Measurements from ENCODE around the gene GAB2. TPM values are rescaled to one million over a fixed set of nuclear protein-coding genes. Genes with fewer than 3 reads are reported as not detected.

GAB2 gene
- total RNA-seq, 1 experiment from 2014 or later = 4.2 TPM

DNA sequence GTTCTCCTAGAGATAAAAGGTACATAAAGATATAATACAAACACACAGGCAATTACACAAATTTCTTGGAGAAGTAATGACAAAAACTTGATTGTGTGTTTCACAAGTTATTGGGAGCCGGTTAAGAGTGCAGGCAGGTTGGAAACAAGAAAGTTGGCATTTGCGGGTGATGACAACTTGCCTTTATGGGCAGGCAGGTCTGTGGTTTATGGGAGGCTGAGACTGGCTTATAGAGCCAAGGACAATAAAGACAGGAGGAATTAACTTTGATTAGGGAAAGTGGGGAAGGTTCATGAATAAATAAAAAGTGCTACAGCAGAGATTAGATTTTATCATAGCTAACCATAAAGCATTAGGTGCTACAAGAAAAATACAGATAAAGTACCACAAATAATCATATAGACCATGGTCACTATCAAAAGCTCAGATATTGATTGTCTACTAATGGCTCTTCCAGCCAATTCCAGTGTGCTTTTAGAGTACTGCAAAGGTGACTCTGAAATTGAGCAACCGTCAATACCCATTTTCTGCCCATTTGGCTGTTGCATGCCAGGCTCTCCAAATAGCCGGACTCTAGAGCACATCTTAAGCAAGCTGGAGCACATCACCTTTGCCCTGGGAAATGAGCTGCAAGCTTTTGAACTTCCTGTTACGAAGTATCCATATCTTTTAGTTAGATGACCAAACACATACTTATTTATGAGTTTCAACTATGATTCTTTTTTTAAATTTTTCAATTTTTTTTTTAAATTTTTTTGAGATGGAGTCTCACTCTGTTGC is 33.9 kb upstream of the GAB2 start:
- intact Hi-C loops (cut with micrococcal nuclease) = no loop called here
- POLR2A ChIA-PET = no interaction called here
- BruUV-seq (replicated peaks) = no TSS peak
- Mint-ChIP-seq H3K27ac (ENCODE audit: low read depth, unreplicated experiment) (no peak overlapping the region), H3K27me3 (ENCODE audit: insufficient read depth, unreplicated experiment) (no peaks in the 10 kb centered on the region), H3K36me3 (ENCODE audit: insufficient read depth, unreplicated experiment) (peaks cover 10% of the 10 kb centered on the region), H3K4me1 (ENCODE audit: insufficient read depth, unreplicated experiment) (no peaks in the 10 kb centered on the region), H3K9me3 (ENCODE audit: unreplicated experiment) (no peaks in the 10 kb centered on the region), H3K4me3 (ENCODE audit: unreplicated experiment) (no peak overlapping the region)
- TF ChIP-seq, protein P1, sequence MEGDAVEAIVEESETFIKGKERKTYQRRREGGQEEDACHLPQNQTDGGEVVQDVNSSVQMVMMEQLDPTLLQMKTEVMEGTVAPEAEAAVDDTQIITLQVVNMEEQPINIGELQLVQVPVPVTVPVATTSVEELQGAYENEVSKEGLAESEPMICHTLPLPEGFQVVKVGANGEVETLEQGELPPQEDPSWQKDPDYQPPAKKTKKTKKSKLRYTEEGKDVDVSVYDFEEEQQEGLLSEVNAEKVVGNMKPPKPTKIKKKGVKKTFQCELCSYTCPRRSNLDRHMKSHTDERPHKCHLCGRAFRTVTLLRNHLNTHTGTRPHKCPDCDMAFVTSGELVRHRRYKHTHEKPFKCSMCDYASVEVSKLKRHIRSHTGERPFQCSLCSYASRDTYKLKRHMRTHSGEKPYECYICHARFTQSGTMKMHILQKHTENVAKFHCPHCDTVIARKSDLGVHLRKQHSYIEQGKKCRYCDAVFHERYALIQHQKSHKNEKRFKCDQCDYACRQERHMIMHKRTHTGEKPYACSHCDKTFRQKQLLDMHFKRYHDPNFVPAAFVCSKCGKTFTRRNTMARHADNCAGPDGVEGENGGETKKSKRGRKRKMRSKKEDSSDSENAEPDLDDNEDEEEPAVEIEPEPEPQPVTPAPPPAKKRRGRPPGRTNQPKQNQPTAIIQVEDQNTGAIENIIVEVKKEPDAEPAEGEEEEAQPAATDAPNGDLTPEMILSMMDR (IDR thresholded peaks at IDR 0.05; ENCODE audit: unreplicated experiment) = no peak
- no peak for DNase-seq (ENCODE audit: unreplicated experiment)
- CTCF ChIA-PET = interaction anchor here (0.6 to 1.0 kb wide), 4 partner anchors 8 to 265 kb away, joined by 3 read pairs; no protein-coding TSS in a partner anchor

DNA sequence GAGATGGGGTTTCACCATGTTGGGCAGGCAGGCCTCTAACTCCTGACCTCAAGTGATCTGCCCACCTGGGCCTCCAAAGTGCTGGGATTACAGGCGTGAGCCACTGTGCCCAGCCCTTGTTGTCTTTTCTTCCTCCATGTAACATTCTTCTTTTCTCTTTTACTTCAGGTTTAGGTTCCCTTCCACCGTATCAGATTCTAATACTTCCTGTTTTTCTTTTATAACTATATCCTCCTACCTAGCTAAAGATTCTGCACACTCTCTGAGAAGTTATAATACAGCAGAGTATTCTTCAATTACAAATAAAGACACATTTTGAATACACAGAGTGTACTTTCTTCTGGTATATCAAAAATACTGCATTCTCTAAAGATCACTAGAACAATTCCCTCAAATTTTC is 33.2 kb upstream of the GAB2 start:
- Mint-ChIP-seq H3K4me1 (ENCODE audit: insufficient read depth, unreplicated experiment) (no peaks in the 10 kb centered on the region), H3K9me3 (ENCODE audit: unreplicated experiment) (no peaks in the 10 kb centered on the region), H3K27ac (ENCODE audit: low read depth, unreplicated experiment) (peak overlapping the region; percentile 50), H3K36me3 (ENCODE audit: insufficient read depth, unreplicated experiment) (peaks cover 10% of the 10 kb centered on the region), H3K27me3 (ENCODE audit: insufficient read depth, unreplicated experiment) (no peaks in the 10 kb centered on the region), H3K4me3 (ENCODE audit: unreplicated experiment) (no peak overlapping the region)
- ChIA-PET CTCF (interaction anchor here (0.6 kb wide), 1 partner anchor 1864 kb away, joined by 3 read pairs; no protein-coding TSS in a partner anchor), POLR2A (no interaction called here)
- no peak for DNase-seq (ENCODE audit: unreplicated experiment)
- BruUV-seq (replicated peaks) = no TSS peak
- intact Hi-C loops (cut with micrococcal nuclease) = no loop called here
- TF ChIP-seq, protein P1 (IDR thresholded peaks at IDR 0.05; ENCODE audit: unreplicated experiment) = no peak

DNA sequence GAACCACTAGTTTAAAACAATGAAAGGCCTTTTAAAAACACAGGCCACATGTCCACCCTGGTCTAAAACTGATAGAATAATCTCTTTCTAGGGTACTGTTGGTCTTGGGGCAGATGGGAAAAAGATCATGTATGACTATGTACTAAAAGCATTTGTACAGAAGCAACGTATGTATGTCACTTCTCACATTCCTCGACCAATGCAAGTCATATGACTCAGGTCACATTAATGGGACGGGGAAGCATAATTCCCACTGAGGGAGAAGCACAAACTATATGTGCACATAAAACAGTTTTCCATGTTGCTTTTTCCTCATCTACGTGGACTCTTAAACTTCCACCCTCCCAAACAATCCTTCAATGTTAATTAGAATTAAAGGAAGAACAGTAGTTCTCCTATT is 32.2 kb upstream of the GAB2 start:
- Mint-ChIP-seq H3K4me3 (ENCODE audit: unreplicated experiment) (no peak overlapping the region), H3K36me3 (ENCODE audit: insufficient read depth, unreplicated experiment) (peaks cover 10% of the 10 kb centered on the region), H3K27ac (ENCODE audit: low read depth, unreplicated experiment) (no peak overlapping the region), H3K4me1 (ENCODE audit: insufficient read depth, unreplicated experiment) (no peaks in the 10 kb centered on the region), H3K9me3 (ENCODE audit: unreplicated experiment) (no peaks in the 10 kb centered on the region), H3K27me3 (ENCODE audit: insufficient read depth, unreplicated experiment) (no peaks in the 10 kb centered on the region)
- no TSS peak for BruUV-seq (replicated peaks)
- CTCF ChIA-PET = no interaction called here
- DNase-seq (ENCODE audit: unreplicated experiment) = no peak
- intact Hi-C loops (cut with micrococcal nuclease) = no loop called here
- TF ChIP-seq, protein P1 (IDR thresholded peaks at IDR 0.05; ENCODE audit: unreplicated experiment) = no peak
- POLR2A ChIA-PET = no interaction called here

DNA sequence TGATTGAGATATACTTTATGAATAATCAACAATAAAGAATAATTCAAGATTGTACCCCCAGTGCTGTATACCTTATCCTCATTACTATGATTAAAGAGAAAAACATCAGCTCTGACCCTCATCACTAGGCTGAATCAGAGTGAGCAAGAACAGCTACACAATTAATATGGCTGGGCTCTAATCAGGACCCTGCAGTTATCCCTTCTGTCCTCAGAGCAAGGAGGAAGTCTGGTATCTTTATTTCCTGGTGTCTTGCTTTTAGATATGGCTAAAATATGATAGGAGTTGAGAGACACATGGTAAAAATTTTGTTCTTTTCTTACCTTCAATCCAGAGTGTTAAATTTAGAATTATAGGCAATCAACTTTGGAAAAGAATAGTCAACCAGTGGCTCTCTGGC is 28.6 kb upstream of the GAB2 start:
- no peaks in the 10 kb centered on the region for H3K9me3 Mint-ChIP-seq (ENCODE audit: unreplicated experiment)
- BruUV-seq (replicated peaks) = no TSS peak
- CTCF ChIA-PET = no interaction called here
- no peak overlapping the region for H3K27ac Mint-ChIP-seq (ENCODE audit: low read depth, unreplicated experiment)
- POLR2A ChIA-PET = no interaction called here
- TF ChIP-seq, protein P1 (IDR thresholded peaks at IDR 0.05; ENCODE audit: unreplicated experiment) = no peak
- DNase-seq (ENCODE audit: unreplicated experiment) = no peak
- intact Hi-C loops (cut with micrococcal nuclease) = no loop called here
- H3K4me1 Mint-ChIP-seq (ENCODE audit: insufficient read depth, unreplicated experiment) = no peaks in the 10 kb centered on the region
- no peak overlapping the region for H3K4me3 Mint-ChIP-seq (ENCODE audit: unreplicated experiment)
- H3K27me3 Mint-ChIP-seq (ENCODE audit: insufficient read depth, unreplicated experiment) = no peaks in the 10 kb centered on the region
- H3K36me3 Mint-ChIP-seq (ENCODE audit: insufficient read depth, unreplicated experiment) = peaks cover 32% of the 10 kb centered on the region
